ENCODE data around the gene GPR45. TPM values are rescaled to one million over a fixed set of nuclear protein-coding genes. Genes with fewer than 3 reads are reported as not detected.

Gene GPR45
- total and polyA plus RNA-seq, 2 of the 13 experiments (the other 11 are each of a cell fraction or from before 2014, with no cell fraction given), result not detected

- no peak overlapping the region for H3K27ac ChIP-seq (ENCODE audit: extremely low read length, insufficient read depth, low read length)
- H3K27me3 ChIP-seq (ENCODE audit: control insufficient read depth in 1 of 2, insufficient read depth in 2 of 2, low read length in 2 of 2), result no peaks in the 10 kb centered on the region
- no peak overlapping the region for H3K4me3 ChIP-seq (replicated peaks in 1 of 3; ENCODE audit: insufficient read depth in 1 of 3, low read depth in 2 of 3, low read length in 3 of 3)
- ATAC-seq (no peak), FAIRE-seq (no peak), DNase-seq (ENCODE audit: low spot score) (no peak)
- H3K4me2 ChIP-seq (ENCODE audit: low read depth, low read length), result no peak overlapping the region
- intact Hi-C loops (cut with micrococcal nuclease; ENCODE audit: unreplicated experiment), result no loop called here
- ChIA-PET CTCF (ENCODE audit: low intra/inter-chr PET ratio, low total read pairs) (no interaction called here), POLR2A (no interaction called here)
- in situ Hi-C loops (cut with HindIII; ENCODE audit: extremely low pct_ligation_motif_present, low pct_unique_long_range_greater_than_20kb), result no loop called here
- TF ChIP-seq MED1 (CRISPR knock-in tag; IDR thresholded peaks at IDR 0.05) (no peak), AFF4 (CRISPR knock-in tag; IDR thresholded peaks at IDR 0.05) (no peak), ZNF605 (CRISPR knock-in tag; IDR thresholded peaks at IDR 0.05) (no peak), MAFF (IDR thresholded peaks at IDR 0.05; ENCODE audit: low read depth, low read length) (no peak), ZNF768 (CRISPR knock-in tag; IDR thresholded peaks at IDR 0.05) (no peak), PAF1 (CRISPR knock-in tag; IDR thresholded peaks at IDR 0.05) (no peak), ZNF629 (CRISPR knock-in tag; conservative IDR thresholded peaks at IDR 0.05) (no peak), ZHX1 (CRISPR knock-in tag; IDR thresholded peaks at IDR 0.05; ENCODE audit: low read depth) (no peak), AGO2 (optimal IDR thresholded peaks at IDR 0.05; ENCODE audit: low read depth, low read length) (no peak), REPIN1 (CRISPR knock-in tag; IDR thresholded peaks at IDR 0.05; ENCODE audit: borderline replicate concordance, low read depth) (no peak), ZNF530 (CRISPR knock-in tag; IDR thresholded peaks at IDR 0.05; ENCODE audit: low read depth) (no peak), ZNF607 (CRISPR knock-in tag; IDR thresholded peaks at IDR 0.05; ENCODE audit: borderline replicate concordance) (no peak)
- WGBS (ENCODE audit: low lambda C conversion rate), result 95% methylated on average over 2 of the region's 2 CpGs
- BruUV-seq (replicated peaks), result TSS peak; percentile 29
- no peaks in the 10 kb centered on the region for H3K4me1 ChIP-seq (ENCODE audit: insufficient read depth, low read length)
- H3K79me2 ChIP-seq (ENCODE audit: insufficient read depth, low read length), result no peaks in the 10 kb centered on the region
- no peaks in the 10 kb centered on the region for H3K9me3 ChIP-seq (ENCODE audit: low read length)
- peaks cover 20 to 84% of the 10 kb centered on the region in 2 experiments for H3K36me3 ChIP-seq (replicated peaks in 1 of 2; ENCODE audit: control insufficient read depth in 1 of 2, insufficient read depth in 2 of 2, low read length in 2 of 2)
- H2AFZ ChIP-seq (ENCODE audit: low read length), result no peak overlapping the region
- H3K9ac ChIP-seq (ENCODE audit: insufficient read depth, low read depth, low read length), result no peak overlapping the region
- H4K20me1 ChIP-seq (ENCODE audit: insufficient read depth, low read length), result no peaks in the 10 kb centered on the region
Measured at GRCh38 chr2:105291981-105292380, 50.4 kb downstream of the GPR45 start.
